Activated CD4-positive, alpha-beta memory T cell treated with anti-CD3 and anti-CD28 coated beads, Interleukin-2, amount 10 ng/mL, durations not matched to agents 7 days and 5 days (primary cell): Measurements from ENCODE around the gene AGMO. TPM values are rescaled to one million over a fixed set of nuclear protein-coding genes. Genes with fewer than 3 reads are reported as not detected.

ENCODE experiments used
- CTCF ChIA-PET: fragments of 350-600 bp; sonication (Branson Sonifier 250); formaldehyde crosslinking; loops from one replicate; lab custom pipeline; 2021; ENCODE audit warnings: antibody characterized with exemption, inconsistent platforms; lab: Charles Lee
- POLR2A ChIA-PET: fragments of 350-600 bp; sonication (Branson Sonifier 250); formaldehyde crosslinking; loops from one replicate; lab custom pipeline; 2021; ENCODE audit warnings: antibody characterized with exemption; lab: Charles Lee
- DNase-seq: peaks from one replicate; pipeline ENCODE4 v3.0.0-alpha.2; 2020
- H3K27ac Mint-ChIP-seq: one replicate; pipeline ENCODE4 v1.8.0; 2021; ENCODE audit warnings: mild to moderate bottlenecking, mixed read lengths
- H3K27me3 Mint-ChIP-seq: one replicate; pipeline ENCODE4 v1.8.0; 2021; ENCODE audit warnings: mixed read lengths
- H3K36me3 Mint-ChIP-seq: one replicate; pipeline ENCODE4 v1.8.0; 2021; ENCODE audit warnings: low read depth, mixed read lengths
- H3K4me1 Mint-ChIP-seq: one replicate; pipeline ENCODE4 v1.8.0; 2021; ENCODE audit warnings: mixed read lengths
- H3K4me3 Mint-ChIP-seq: one replicate; pipeline ENCODE4 v1.8.0; 2021; ENCODE audit warnings: mild to moderate bottlenecking, mixed read lengths
- H3K9me3 Mint-ChIP-seq: one replicate; pipeline ENCODE4 v1.8.0; 2021; ENCODE audit warnings: mixed read lengths
- total RNA-seq, 2 experiments: library from RNA; stranded (reverse); gene quantifications; one replicate each; pipeline ENCODE4 v1.2.3, GENCODE V29; 2021

AGMO gene
- total RNA-seq, 2 experiments from 2014 or later: not detected

GRCh38 chr7:15417341-15417988, 144.3 kb downstream of the AGMO start:
- Mint-ChIP-seq H3K27ac (no peak overlapping the region), H3K9me3 (peaks cover 13% of the 10 kb centered on the region), H3K4me3 (no peak overlapping the region), H3K4me1 (no peaks in the 10 kb centered on the region), H3K36me3 (no peaks in the 10 kb centered on the region), H3K27me3 (no peaks in the 10 kb centered on the region)
- CTCF ChIA-PET: no interaction called here
- POLR2A ChIA-PET: no interaction called here
- DNase-seq: no peak

GRCh38 chr7:15411019-15411418, 150.8 kb downstream of the AGMO start:
- DNase-seq: no peak
- Mint-ChIP-seq H3K36me3 (no peaks in the 10 kb centered on the region), H3K27ac (no peak overlapping the region), H3K9me3 (peaks cover 2% of the 10 kb centered on the region), H3K4me3 (no peak overlapping the region), H3K4me1 (no peaks in the 10 kb centered on the region), H3K27me3 (no peaks in the 10 kb centered on the region)
- ChIA-PET CTCF (no interaction called here), POLR2A (no interaction called here)

DNA sequence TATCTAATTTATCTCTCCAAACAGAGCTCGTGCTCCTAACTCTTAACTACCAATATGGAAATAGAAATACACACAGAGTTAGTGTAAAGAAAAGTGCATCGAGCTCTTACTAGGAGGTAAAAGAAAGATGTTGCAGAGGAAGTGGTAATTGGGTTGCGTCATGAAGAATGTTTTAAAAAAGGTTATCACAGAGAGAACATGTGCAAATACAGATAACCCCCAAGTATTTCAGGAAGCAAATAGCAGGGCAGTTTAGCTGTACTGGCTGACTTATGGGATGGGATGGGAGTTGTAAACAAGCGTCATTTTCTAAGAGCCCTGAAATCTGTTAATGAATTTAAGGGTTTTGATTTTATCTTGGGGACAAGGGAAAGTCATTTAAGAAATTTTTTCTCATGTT, 153.9 kb downstream of the AGMO start:
- no peaks in the 10 kb centered on the region for H3K27me3 Mint-ChIP-seq
- H3K9me3 Mint-ChIP-seq: no peaks in the 10 kb centered on the region
- H3K36me3 Mint-ChIP-seq: no peaks in the 10 kb centered on the region
- no peak overlapping the region for H3K4me3 Mint-ChIP-seq
- H3K27ac Mint-ChIP-seq: no peak overlapping the region
- ChIA-PET POLR2A (interaction anchor here (0.6 kb wide), 1 partner anchor 882 kb away, joined by 3 read pairs; no protein-coding TSS in a partner anchor), CTCF (no interaction called here)
- no peak for DNase-seq
- no peaks in the 10 kb centered on the region for H3K4me1 Mint-ChIP-seq

- Mint-ChIP-seq H3K4me1 (no peaks in the 10 kb centered on the region), H3K27me3 (no peaks in the 10 kb centered on the region), H3K36me3 (no peaks in the 10 kb centered on the region), H3K9me3 (no peaks in the 10 kb centered on the region), H3K27ac (no peak overlapping the region), H3K4me3 (no peak overlapping the region)
- DNase-seq: no peak
- POLR2A ChIA-PET: no interaction called here
- CTCF ChIA-PET: no interaction called here
Measured at GRCh38 chr7:15403751-15404150, 158.1 kb downstream of the AGMO start.

DNA sequence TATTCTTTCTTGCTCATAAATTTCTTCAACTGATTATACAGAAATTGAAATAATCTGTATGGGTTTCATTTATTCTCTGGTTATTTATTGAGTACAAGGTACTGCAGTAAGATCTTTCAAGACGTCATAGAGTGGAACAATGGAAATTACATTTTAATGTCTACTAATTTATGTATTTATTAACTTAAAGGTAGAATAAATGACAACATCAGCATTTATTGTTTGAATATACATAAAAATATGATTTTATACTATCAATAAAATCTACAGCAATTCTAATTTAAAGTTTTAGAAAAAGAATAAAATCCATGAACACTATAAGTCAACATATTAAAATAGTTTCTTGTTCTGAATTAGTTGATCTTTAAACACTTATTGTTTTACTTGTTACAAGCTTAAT, 158.5 kb downstream of the AGMO start:
- CTCF ChIA-PET: no interaction called here
- H3K9me3 Mint-ChIP-seq: no peaks in the 10 kb centered on the region
- DNase-seq: no peak
- no peak overlapping the region for H3K27ac Mint-ChIP-seq
- H3K4me1 Mint-ChIP-seq: no peaks in the 10 kb centered on the region
- H3K4me3 Mint-ChIP-seq: no peak overlapping the region
- POLR2A ChIA-PET: no interaction called here
- no peaks in the 10 kb centered on the region for H3K36me3 Mint-ChIP-seq
- H3K27me3 Mint-ChIP-seq: no peaks in the 10 kb centered on the region

DNA sequence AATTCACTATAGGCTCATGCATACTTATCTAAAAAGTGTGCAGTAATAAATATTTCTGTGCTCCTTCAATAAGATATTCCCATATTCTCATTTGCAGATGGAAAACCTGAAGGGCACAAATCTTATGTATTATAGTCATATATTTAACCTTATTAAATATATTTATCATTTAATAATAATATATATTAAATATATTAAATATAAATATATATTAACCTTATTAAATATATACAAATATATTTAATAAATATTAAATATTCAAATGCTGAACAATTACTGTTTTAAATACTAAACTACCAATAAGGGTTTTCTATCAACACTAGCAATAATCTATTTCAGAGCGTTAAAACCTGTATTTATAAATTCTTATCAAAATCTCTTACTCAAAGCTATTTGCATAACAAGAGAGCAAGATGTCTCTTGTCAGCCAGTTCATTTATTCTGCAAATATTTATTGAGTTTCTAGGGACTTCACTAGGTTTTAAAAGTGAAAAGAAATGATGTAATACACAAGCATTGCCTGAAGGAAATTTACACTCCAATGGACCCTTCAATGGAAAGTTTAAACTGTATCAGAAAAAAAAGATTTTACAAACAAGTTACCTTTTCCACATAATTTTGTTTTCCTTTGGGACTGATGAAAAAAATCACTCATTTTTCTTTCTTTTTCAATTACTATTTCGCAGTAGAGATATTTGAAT, 159.2 kb downstream of the AGMO start:
- DNase-seq: no peak
- CTCF ChIA-PET: no interaction called here
- no peak overlapping the region for H3K27ac Mint-ChIP-seq
- no peaks in the 10 kb centered on the region for H3K9me3 Mint-ChIP-seq
- H3K4me3 Mint-ChIP-seq: no peak overlapping the region
- no peaks in the 10 kb centered on the region for H3K27me3 Mint-ChIP-seq
- H3K4me1 Mint-ChIP-seq: no peaks in the 10 kb centered on the region
- no peaks in the 10 kb centered on the region for H3K36me3 Mint-ChIP-seq
- POLR2A ChIA-PET: no interaction called here

DNA sequence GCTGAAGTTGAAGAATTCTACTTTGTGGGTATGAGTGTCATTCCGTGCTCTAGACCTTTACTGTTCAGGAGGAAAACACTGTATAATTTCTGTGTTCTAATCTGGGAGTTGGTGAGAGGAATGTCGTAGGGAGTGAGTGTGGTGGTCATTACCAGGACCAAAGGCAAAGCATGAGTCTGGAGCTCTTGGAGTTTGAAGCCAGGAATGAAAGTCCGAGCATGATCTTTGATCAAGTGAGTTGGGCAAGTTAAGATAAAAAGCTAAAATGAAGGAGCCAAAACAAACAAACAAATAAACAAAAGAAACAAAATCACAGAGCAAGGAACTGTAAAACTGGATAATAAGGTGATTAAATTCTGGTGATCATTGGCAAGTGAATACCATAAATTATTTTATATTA, 161.4 kb downstream of the AGMO start:
- H3K27me3 Mint-ChIP-seq: no peaks in the 10 kb centered on the region
- H3K36me3 Mint-ChIP-seq: no peaks in the 10 kb centered on the region
- peaks cover 5% of the 10 kb centered on the region for H3K9me3 Mint-ChIP-seq
- ChIA-PET CTCF (no interaction called here), POLR2A (no interaction called here)
- no peaks in the 10 kb centered on the region for H3K4me1 Mint-ChIP-seq
- no peak for DNase-seq
- H3K27ac Mint-ChIP-seq: no peak overlapping the region
- no peak overlapping the region for H3K4me3 Mint-ChIP-seq

DNA sequence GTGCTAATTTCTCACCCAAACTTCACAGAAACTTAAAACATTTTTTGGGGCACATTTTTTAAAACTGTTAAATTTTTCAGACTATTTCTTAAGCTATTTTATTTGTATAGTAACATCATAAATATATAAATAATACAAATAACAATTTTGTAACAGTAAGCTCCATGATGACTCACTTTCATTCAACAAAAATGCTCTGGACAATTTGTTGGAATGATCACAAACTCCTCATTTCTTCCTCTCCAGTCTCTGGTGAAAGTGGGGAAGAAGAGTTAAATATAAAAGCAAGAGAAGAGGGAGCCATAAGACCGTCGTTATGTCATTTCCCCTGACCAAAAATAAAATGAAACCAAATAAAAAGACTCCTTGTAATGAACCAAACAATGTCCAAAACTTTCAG, 162.4 kb downstream of the AGMO start:
- Mint-ChIP-seq H3K27me3 (no peaks in the 10 kb centered on the region), H3K36me3 (no peaks in the 10 kb centered on the region), H3K27ac (no peak overlapping the region), H3K4me3 (no peak overlapping the region), H3K9me3 (peaks cover 8% of the 10 kb centered on the region), H3K4me1 (no peaks in the 10 kb centered on the region)
- CTCF ChIA-PET: no interaction called here
- DNase-seq: no peak
- POLR2A ChIA-PET: no interaction called here

DNA sequence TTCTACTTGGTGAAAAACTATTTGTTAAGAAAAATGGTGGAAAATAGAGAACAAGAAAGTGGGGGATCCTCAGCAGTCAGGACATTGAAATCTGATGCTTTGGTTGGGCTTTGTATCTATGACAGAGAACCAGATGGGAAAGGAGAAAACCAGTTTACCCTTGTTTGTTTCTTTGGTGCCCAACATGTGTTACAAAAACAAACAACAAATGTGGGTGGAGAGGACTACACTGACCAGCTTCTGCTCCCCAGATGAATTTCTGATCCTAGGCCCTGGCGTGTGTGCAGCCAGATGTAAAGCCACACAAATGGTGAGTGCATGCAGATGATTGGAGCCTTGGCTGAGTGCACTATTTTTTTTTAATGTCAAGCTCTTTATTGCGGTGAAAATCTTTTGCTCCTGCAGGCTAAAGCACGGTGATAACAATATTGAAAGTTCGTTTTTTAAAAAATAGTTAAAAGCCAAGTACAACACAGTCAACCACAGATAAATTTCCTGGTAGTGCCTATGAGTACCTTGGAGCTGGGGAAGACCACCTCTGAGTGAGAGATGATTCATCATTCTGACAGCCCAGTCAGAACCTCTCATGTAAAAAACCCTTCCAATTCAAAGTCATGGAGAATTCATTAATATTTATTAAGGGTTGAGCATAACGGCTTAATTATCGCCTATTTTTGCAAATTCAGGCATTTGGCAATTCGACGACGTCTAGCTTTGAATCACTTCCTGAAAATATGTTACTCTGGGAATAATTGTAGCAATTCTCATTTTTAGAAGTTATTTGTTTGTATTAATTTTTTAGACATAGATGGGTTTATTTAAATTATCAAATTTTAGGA, 163.7 kb downstream of the AGMO start:
- ChIA-PET CTCF (no interaction called here), POLR2A (no interaction called here)
- Mint-ChIP-seq H3K4me1 (no peaks in the 10 kb centered on the region), H3K36me3 (no peaks in the 10 kb centered on the region), H3K9me3 (peaks cover 8% of the 10 kb centered on the region), H3K27me3 (no peaks in the 10 kb centered on the region), H3K4me3 (no peak overlapping the region), H3K27ac (no peak overlapping the region)
- no peak for DNase-seq

DNA sequence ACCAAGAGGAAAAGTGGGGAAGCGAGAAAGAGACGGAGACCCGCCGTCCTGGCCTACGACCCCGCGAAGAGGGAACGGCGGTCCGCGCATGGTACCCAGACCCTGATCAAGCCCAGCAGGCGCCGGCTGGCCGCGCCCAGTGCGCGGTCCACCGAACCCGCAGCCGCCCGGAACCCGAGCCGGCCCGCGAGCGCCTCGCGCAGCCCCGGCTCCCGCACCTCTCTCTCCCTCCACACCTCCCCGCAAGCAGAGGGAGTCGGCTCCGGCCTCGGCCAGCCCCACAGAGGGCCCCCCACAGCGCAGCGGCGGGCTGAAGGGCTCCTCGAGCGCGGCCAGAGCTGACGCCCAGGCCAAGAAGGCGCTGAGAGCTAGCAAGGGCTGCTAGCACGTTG, 164.7 kb downstream of the AGMO start:
- Mint-ChIP-seq H3K4me3 (no peak overlapping the region), H3K36me3 (no peaks in the 10 kb centered on the region), H3K9me3 (peaks cover 8% of the 10 kb centered on the region), H3K27me3 (no peaks in the 10 kb centered on the region), H3K4me1 (no peaks in the 10 kb centered on the region), H3K27ac (no peak overlapping the region)
- POLR2A ChIA-PET: no interaction called here
- CTCF ChIA-PET: interaction anchor here (0.7 kb wide), 1 partner anchor 24 kb away, joined by 3 read pairs; no protein-coding TSS in a partner anchor
- no peak for DNase-seq

GRCh38 chr7:15396210-15397158, 165.3 kb downstream of the AGMO start:
- H3K9me3 Mint-ChIP-seq: peaks cover 8% of the 10 kb centered on the region
- CTCF ChIA-PET: interaction anchor here (0.7 kb wide), 1 partner anchor 25 kb away, joined by 3 read pairs; no protein-coding TSS in a partner anchor
- H3K36me3 Mint-ChIP-seq: no peaks in the 10 kb centered on the region
- H3K4me3 Mint-ChIP-seq: no peak overlapping the region
- no peak for DNase-seq
- no peaks in the 10 kb centered on the region for H3K4me1 Mint-ChIP-seq
- no peak overlapping the region for H3K27ac Mint-ChIP-seq
- no peaks in the 10 kb centered on the region for H3K27me3 Mint-ChIP-seq
- POLR2A ChIA-PET: no interaction called here

DNA sequence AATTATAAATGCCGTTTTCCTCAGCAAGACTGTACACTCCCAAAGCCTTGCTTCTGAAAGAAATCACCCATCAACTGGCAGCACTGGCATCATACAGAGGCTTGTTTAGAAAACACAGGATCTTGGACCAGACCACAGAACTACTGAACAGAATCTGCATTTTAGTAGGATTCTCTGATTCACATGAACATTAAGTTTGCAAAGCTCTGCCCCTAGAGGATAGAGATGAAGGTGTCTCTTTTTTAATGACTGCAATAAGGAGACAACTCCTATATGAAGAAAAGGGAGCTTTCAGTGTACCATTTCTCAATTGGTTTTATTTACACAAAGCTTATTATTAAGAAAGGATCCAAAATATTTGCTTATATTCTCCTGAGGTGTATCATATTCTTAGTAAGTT, 172.7 kb downstream of the AGMO start:
- H3K27me3 Mint-ChIP-seq: no peaks in the 10 kb centered on the region
- no peaks in the 10 kb centered on the region for H3K4me1 Mint-ChIP-seq
- ChIA-PET POLR2A (no interaction called here), CTCF (no interaction called here)
- H3K4me3 Mint-ChIP-seq: no peak overlapping the region
- H3K27ac Mint-ChIP-seq: no peak overlapping the region
- DNase-seq: no peak
- H3K9me3 Mint-ChIP-seq: peaks cover 3% of the 10 kb centered on the region
- no peaks in the 10 kb centered on the region for H3K36me3 Mint-ChIP-seq
